H1 (cell line): ENCODE data around the gene KLHL26. TPM values are rescaled to one million over a fixed set of nuclear protein-coding genes. Genes with fewer than 3 reads are reported as not detected.

Source experiments
- CTCF ChIA-PET: fragments of 300-600 bp; sonication (Branson Sonifier 250); formaldehyde crosslinking; loops from one replicate; lab custom pipeline; 2021; ENCODE audit not compliant: partially characterized antibody; lab: Charles Lee
- POLR2A ChIA-PET: fragments of 300-600 bp; sonication (Branson Sonifier 250); formaldehyde crosslinking; loops from one replicate; lab custom pipeline; 2021; ENCODE audit warnings: inconsistent platforms; ENCODE audit not compliant: partially characterized antibody; lab: Charles Lee
- DNase-seq, 2 experiments: peaks; one replicate each; pipeline versions ENCODE4 v3.0.0 to v3.0.0-alpha.2; 2010 to 2022; ENCODE audit warnings: low spot score in 2 of 2, low read depth in 1 of 2, mixed read lengths in 1 of 2
- FAIRE-seq: peaks from 2 replicates; lab custom pipeline; 2011; peaks lifted over from hg19 to GRCh38; lab: Jason Lieb, UNC
- H2AFZ ChIP-seq: 2 replicates; pipeline ENCODE4 v1.8.1; 2012; ENCODE audit warnings: low read length, inconsistent platforms
- H2AK5ac ChIP-seq: 2 replicates; pipeline ENCODE4 v1.6.1; 2013; ENCODE audit warnings: low read depth, low read length
- H2BK120ac ChIP-seq: replicated peaks from 2 replicates; pipeline ENCODE3; 2013; ENCODE audit warnings: low read depth, low read length, inconsistent platforms
- H2BK12ac ChIP-seq: 2 replicates; pipeline ENCODE4 v1.6.1; 2013; ENCODE audit warnings: low read depth, low read length
- H2BK15ac ChIP-seq: 2 replicates; pipeline ENCODE4 v1.6.1; 2013; ENCODE audit warnings: low read length
- H2BK20ac ChIP-seq: 2 replicates; pipeline ENCODE4 v1.6.1; 2013; ENCODE audit warnings: low read length
- H2BK5ac ChIP-seq: 2 replicates; pipeline ENCODE4 v1.6.1; 2013; ENCODE audit warnings: low read depth, low read length
- H3K14ac ChIP-seq: 2 replicates; pipeline ENCODE4 v1.6.1; 2013; ENCODE audit warnings: inconsistent platforms; ENCODE audit not compliant: insufficient read length
- H3K18ac ChIP-seq: 2 replicates; pipeline ENCODE4 v1.6.1; 2013; ENCODE audit warnings: low read length; ENCODE audit errors: extremely low read depth
- H3K23ac ChIP-seq: 2 replicates; pipeline ENCODE4 v1.6.1; 2013; ENCODE audit warnings: inconsistent platforms; ENCODE audit not compliant: insufficient read length
- H3K23me2 ChIP-seq: 2 replicates; pipeline ENCODE4 v1.6.1; 2013; ENCODE audit warnings: low read depth, low read length
- H3K27ac ChIP-seq: 2 replicates; pipeline ENCODE4 v1.6.1; 2011; ENCODE audit warnings: low read depth, low read length, inconsistent platforms
- H3K27me3 ChIP-seq, 4 experiments: replicated peaks in 1 of 4; 1 replicate in 1 of 4; 2 replicates in 3 of 4; pipeline versions ENCODE4 v1.6.1 to v1.8.1; 2011 to 2013; ENCODE audit warnings: low read length in 3 of 4, mild to moderate bottlenecking in 3 of 4, inconsistent platforms in 2 of 4, mixed read lengths in 2 of 4, moderate library complexity in 1 of 4; ENCODE audit not compliant: control insufficient read depth in 3 of 4, insufficient read depth in 3 of 4; ENCODE audit errors: extremely low read depth in 1 of 4
- H3K36me3 ChIP-seq, 4 experiments: 2 replicates each; pipeline versions ENCODE4 v1.6.1 to v1.8.1; 2011 to 2013; ENCODE audit warnings: mild to moderate bottlenecking in 4 of 4, low read length in 3 of 4, moderate library complexity in 2 of 4, control low read depth in 1 of 4, inconsistent platforms in 1 of 4; ENCODE audit not compliant: insufficient read depth in 4 of 4, control insufficient read depth in 2 of 4
- H3K4ac ChIP-seq: replicated peaks from 2 replicates; pipeline ENCODE3; 2013; ENCODE audit warnings: low read length, low read depth, mixed read lengths, inconsistent platforms; ENCODE audit not compliant: insufficient read length
- H3K4me1 ChIP-seq, 4 experiments: replicated peaks in 1 of 4; 1 replicate in 1 of 4; 2 replicates in 3 of 4; pipeline versions ENCODE4 v1.6.1 to v1.8.1; 2011 to 2013; ENCODE audit warnings: low read length in 3 of 4, inconsistent platforms in 2 of 4, mixed read lengths in 1 of 4; ENCODE audit not compliant: insufficient read depth in 4 of 4, control insufficient read depth in 3 of 4
- H3K4me2 ChIP-seq, 2 experiments: 2 replicates each; pipeline versions ENCODE4 v1.6.1 to v1.8.1; 2011 to 2013; ENCODE audit warnings: low read depth in 2 of 2, low read length in 2 of 2, control low read depth in 1 of 2, inconsistent platforms in 1 of 2, mild to moderate bottlenecking in 1 of 2; ENCODE audit not compliant: insufficient read depth in 1 of 2
- H3K4me3 ChIP-seq, 4 experiments: fragments of 200-600, 300-600 bp in 1 of 4; sonication (generic), shearing (Covaris generic), sonication (Bioruptor Twin) in 1 of 4; 2 replicates each; pipeline versions ENCODE4 v1.5.1 to v1.8.1; 2011 to 2016; ENCODE audit warnings: low read length in 4 of 4, low read depth in 3 of 4, control low read depth in 2 of 4, inconsistent platforms in 2 of 4, mild to moderate bottlenecking in 2 of 4, mixed read lengths in 1 of 4, moderate library complexity in 1 of 4; ENCODE audit not compliant: insufficient read depth in 2 of 4; ENCODE audit errors: extremely low read depth in 1 of 4
- H3K56ac ChIP-seq: replicated peaks from 2 replicates; pipeline ENCODE3; 2013; ENCODE audit warnings: low read depth, mild to moderate bottlenecking, mixed read lengths, low read length, inconsistent platforms; ENCODE audit not compliant: insufficient read length
- H3K79me1 ChIP-seq: 2 replicates; pipeline ENCODE4 v1.6.1; 2013; ENCODE audit warnings: low read depth, low read length, control low read depth
- H3K79me2 ChIP-seq, 2 experiments: 2 replicates each; pipeline versions ENCODE4 v1.6.1 to v1.8.1; 2012 to 2013; ENCODE audit warnings: low read length in 2 of 2, mild to moderate bottlenecking in 2 of 2, inconsistent platforms in 1 of 2; ENCODE audit not compliant: insufficient read depth in 2 of 2, control insufficient read depth in 1 of 2
- H3K9ac ChIP-seq, 4 experiments: replicated peaks in 1 of 4; 1 replicate in 1 of 4; 2 replicates in 3 of 4; pipeline versions ENCODE4 v1.6.1 to v1.8.1; 2011 to 2013; ENCODE audit warnings: low read depth in 3 of 4, low read length in 3 of 4, control low read depth in 2 of 4, mild to moderate bottlenecking in 2 of 4, moderate library complexity in 2 of 4, inconsistent platforms in 1 of 4; ENCODE audit errors: extremely low read depth in 1 of 4
- H3K9me3 ChIP-seq, 2 experiments: 2 replicates each; pipeline versions ENCODE4 v1.6.1 to v1.8.1; 2012 to 2013; ENCODE audit warnings: mild to moderate bottlenecking in 2 of 2, moderate library complexity in 2 of 2, control low read depth in 1 of 2, inconsistent platforms in 1 of 2, low read depth in 1 of 2, low read length in 1 of 2, mixed read lengths in 1 of 2; ENCODE audit not compliant: insufficient read depth in 2 of 2
- H4K20me1 ChIP-seq, 2 experiments: replicated peaks in 1 of 2; 2 replicates each; pipeline versions ENCODE3 to v1.8.1; 2011 to 2013; ENCODE audit warnings: inconsistent platforms in 2 of 2, low read length in 2 of 2, mild to moderate bottlenecking in 1 of 2; ENCODE audit not compliant: insufficient read depth in 2 of 2, control insufficient read depth in 1 of 2
- H4K5ac ChIP-seq: 2 replicates; pipeline ENCODE4 v1.6.1; 2013; ENCODE audit warnings: low read length, low read depth, mixed read lengths, inconsistent platforms; ENCODE audit not compliant: insufficient read length
- H4K8ac ChIP-seq: 2 replicates; pipeline ENCODE4 v1.8.0; 2013; ENCODE audit warnings: mild to moderate bottlenecking, moderate library complexity, low read length, inconsistent platforms; ENCODE audit not compliant: insufficient read depth; ENCODE audit errors: extremely low read depth
- H4K91ac ChIP-seq: replicated peaks from 2 replicates; pipeline ENCODE3; 2013; ENCODE audit warnings: low read length, mixed read lengths, inconsistent platforms; ENCODE audit not compliant: insufficient read length
- BACH1 ChIP-seq: IDR thresholded peaks from 2 replicates; pipeline ENCODE4 v1.6.1; 2012; ENCODE audit warnings: low read length, improper control_type of control experiment
- CEBPB ChIP-seq: IDR thresholded peaks from 2 replicates; pipeline ENCODE4 v1.6.1; 2012; ENCODE audit warnings: low read depth, low read length
- E2F6 ChIP-seq: IDR thresholded peaks from 2 replicates; pipeline ENCODE4 v1.6.1; 2012; ENCODE audit warnings: inconsistent platforms
- EGR1 ChIP-seq: IDR thresholded peaks from 2 replicates; pipeline ENCODE4 v1.6.1; 2011; ENCODE audit warnings: low read depth, low read length, borderline replicate concordance
- EZH2 ChIP-seq: fragments of 200-600 bp; sonication (generic); IDR thresholded peaks from 2 replicates; pipeline ENCODE4 v1.7.1; 2012; ENCODE audit warnings: low read depth, mild to moderate bottlenecking, moderate library complexity, low read length, inconsistent platforms; ENCODE audit not compliant: severe bottlenecking
- KDM1A ChIP-seq: fragments of 200-600, 300-600 bp; sonication (generic); IDR thresholded peaks from 2 replicates; pipeline ENCODE4 v1.7.1; 2016; ENCODE audit warnings: mild to moderate bottlenecking, low read length, borderline replicate concordance
- KDM4A ChIP-seq: IDR thresholded peaks from one replicate; pipeline ENCODE4 v1.7.1; 2012; ENCODE audit warnings: low read depth, mild to moderate bottlenecking, moderate library complexity, low read length, inconsistent platforms; ENCODE audit not compliant: severe bottlenecking
- KDM5A ChIP-seq: fragments of 200-600 bp; IDR thresholded peaks from 2 replicates; pipeline ENCODE4 v1.7.1; 2012; ENCODE audit warnings: mild to moderate bottlenecking, low read length, inconsistent platforms, mixed read lengths
- MAX ChIP-seq: IDR thresholded peaks from 2 replicates; pipeline ENCODE4 v1.6.1; 2012; ENCODE audit warnings: inconsistent platforms
- POLR2A ChIP-seq, 2 experiments: IDR thresholded peaks; 1 replicate in 1 of 2; 2 replicates in 1 of 2; pipeline ENCODE4 v1.6.1; 2011; ENCODE audit warnings: low read depth in 2 of 2, low read length in 2 of 2, mild to moderate bottlenecking in 2 of 2; ENCODE audit errors: control extremely low read depth in 1 of 2
- RNF2 ChIP-seq: fragments of 200-900, 300-1000 bp; sonication (generic); IDR thresholded peaks from 2 replicates; pipeline ENCODE4 v1.7.1; 2016; ENCODE audit warnings: borderline replicate concordance, low read depth, mild to moderate bottlenecking, antibody characterized with exemption, low read length; ENCODE audit not compliant: poor library complexity, severe bottlenecking; ENCODE audit errors: missing control alignments
- SAP30 ChIP-seq: fragments of 300-600 bp; sonication (generic); IDR thresholded peaks from 2 replicates; pipeline ENCODE4 v1.7.1; 2012; ENCODE audit warnings: low read length, moderate library complexity, mild to moderate bottlenecking, inconsistent platforms; ENCODE audit not compliant: insufficient read depth, insufficient replicate concordance
- SIX5 ChIP-seq: IDR thresholded peaks from 2 replicates; pipeline ENCODE4 v1.6.1; 2011; ENCODE audit warnings: mild to moderate bottlenecking, low read depth, low read length
- WGBS, 2 experiments: shearing (Covaris generic) in 1 of 2; methylation state at CpG; one replicate each; pipeline versions ENCODE4 v1.1.6 to v1.1.7; 2013 to 2015; ENCODE audit warnings: low lambda C conversion rate in 2 of 2, mixed read lengths in 2 of 2, inconsistent platforms in 1 of 2, low coverage in 1 of 2, missing lambda C conversion rate in 1 of 2; ENCODE audit not compliant: insufficient replicate concordance in 2 of 2, insufficient coverage in 1 of 2, insufficient read length in 1 of 2; ENCODE audit errors: extremely low coverage in 1 of 2, missing lambda C conversion rate in 1 of 2; 5-methylcytosine and 5-hydroxymethylcytosine counted together
- polyA plus RNA-seq, 7 experiments: library from polyadenylated mRNA; depleted of rRNA in 3 of 7; stranded (reverse) in 5 of 7; unstranded in 2 of 7; fragments of >200 nt in 5 of 7; fragments of 200-250 nt in 2 of 7; gene quantifications; 1 replicate in 5 of 7; 2 replicates in 1 of 7; 4 replicates in 1 of 7; pipeline versions ENCODE4 v1.2.1 to v1.2.3, GENCODE V29; 2011 to 2013; ENCODE audit warnings: missing spikeins in 2 of 7, mixed read lengths in 2 of 7
- total RNA-seq: library from RNA; stranded (reverse); fragmentation: NEBNext Ultra II Directional; extraction: Animal tissue kit (Norgen Biotek cat#: 25700); gene quantifications from 2 replicates; pipeline ENCODE4 v1.2.1, GENCODE V29; 2021

The KLHL26 gene
- total and polyA plus RNA-seq, 2 of the 8 experiments (the other 6 are each of a cell fraction or from before 2014, with no cell fraction given), result 2.2 to 8.8 TPM

GRCh38 chr19:18718015-18718526, 81.2 kb downstream of the KLHL26 start:
- DNase-seq (no peak), FAIRE-seq (no peak)
- no peak overlapping the region for H2BK5ac ChIP-seq
- no peaks in the 10 kb centered on the region for H3K27me3 ChIP-seq
- no peak overlapping the region for H3K27ac ChIP-seq
- H4K5ac ChIP-seq, result no peak overlapping the region
- H3K4me2 ChIP-seq, result no peak overlapping the region
- H2AFZ ChIP-seq, result no peak overlapping the region
- no peak overlapping the region for H4K8ac ChIP-seq
- ChIA-PET POLR2A (no interaction called here), CTCF (no interaction called here)
- H3K56ac ChIP-seq, result no peak overlapping the region
- no peak overlapping the region for H3K4ac ChIP-seq
- no peak overlapping the region for H3K9ac ChIP-seq
- 0 out of 2 replicates have a peak, but pooled peaks cover 2% of the 10 kb centered on the region for H3K23me2 ChIP-seq
- H3K79me1 ChIP-seq, result peaks cover 1% of the 10 kb centered on the region
- H3K36me3 ChIP-seq, result no peaks in the 10 kb centered on the region
- peaks cover 0 to 3% (median 0%) of the 10 kb centered on the region in 4 experiments; a peak in 1 of 7 replicates for H3K4me1 ChIP-seq
- H4K91ac ChIP-seq, result no peak overlapping the region
- H3K4me3 ChIP-seq, result no peak overlapping the region
- no peak overlapping the region for H2BK20ac ChIP-seq
- H2BK12ac ChIP-seq, result no peak overlapping the region
- no peaks in the 10 kb centered on the region for H3K9me3 ChIP-seq
- H3K18ac ChIP-seq, result no peak overlapping the region
- WGBS, 2 experiments, result 94% methylated on average over 5 of the region's 5 CpGs; no CpG with 5 or more reads in 1 of the 2 experiments
- H2BK120ac ChIP-seq, result no peak overlapping the region
- no peak overlapping the region for H2BK15ac ChIP-seq
- H4K20me1 ChIP-seq, result peaks cover 0 to 22% of the 10 kb centered on the region in 2 experiments
- no peak overlapping the region for H3K23ac ChIP-seq
- peaks cover 0 to 1% of the 10 kb centered on the region in 2 experiments; a peak in 1 of 4 replicates for H3K79me2 ChIP-seq
- no peak overlapping the region for H3K14ac ChIP-seq
- H2AK5ac ChIP-seq, result no peak overlapping the region
- TF ChIP-seq KDM1A, result no peak
- TF ChIP-seq E2F6, result no peak
- TF ChIP-seq POLR2A (IDR thresholded peaks at IDR 0.05; ENCODE audit: control extremely low read depth in 1 of 2, low read depth in 2 of 2, low read length in 2 of 2), result no peak
- no peak for TF ChIP-seq SIX5
- no peak for TF ChIP-seq EGR1
- no peak for TF ChIP-seq BACH1
- no peak for TF ChIP-seq KDM4A
- no peak for TF ChIP-seq EZH2
- TF ChIP-seq KDM5A, result no peak
- TF ChIP-seq CEBPB, result no peak
- TF ChIP-seq SAP30, result no peak
- TF ChIP-seq MAX, result no peak
- TF ChIP-seq RNF2, result no peak
